ENCODE results near the gene SURF4.

The SURF4 gene

DNA sequence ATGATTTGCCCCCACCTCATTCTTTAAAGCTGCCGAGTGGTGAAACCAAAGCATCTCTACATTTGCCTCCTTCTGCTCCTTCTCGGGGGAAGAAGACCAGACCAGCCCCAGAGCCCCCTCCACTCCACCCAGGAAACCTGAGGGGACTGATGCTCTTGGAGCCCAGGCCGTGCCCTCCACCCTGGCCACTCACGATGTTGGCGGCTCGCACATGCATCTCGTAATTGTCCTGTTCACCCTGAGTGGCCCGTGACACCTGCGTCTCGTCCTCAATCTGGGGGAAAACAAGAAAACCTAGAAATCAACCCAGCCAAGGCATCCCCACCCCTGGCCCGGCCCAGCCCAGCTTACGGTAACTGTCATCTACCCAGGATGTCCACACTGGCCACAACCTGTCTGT lies 30.9 kb downstream of the SURF4 start:
- H3K27me3 ChIP-seq (ENCODE audit: insufficient read depth, poor library complexity, severe bottlenecking), result no peaks in the 10 kb centered on the region
- TF ChIP-seq POLR2AphosphoS5 (IDR thresholded peaks at IDR 0.05; ENCODE audit: low read depth), result no peak
- TF ChIP-seq SPI1 (IDR thresholded peaks at IDR 0.05; ENCODE audit: borderline replicate concordance, low read depth), result no peak
- TF ChIP-seq, protein P1, sequence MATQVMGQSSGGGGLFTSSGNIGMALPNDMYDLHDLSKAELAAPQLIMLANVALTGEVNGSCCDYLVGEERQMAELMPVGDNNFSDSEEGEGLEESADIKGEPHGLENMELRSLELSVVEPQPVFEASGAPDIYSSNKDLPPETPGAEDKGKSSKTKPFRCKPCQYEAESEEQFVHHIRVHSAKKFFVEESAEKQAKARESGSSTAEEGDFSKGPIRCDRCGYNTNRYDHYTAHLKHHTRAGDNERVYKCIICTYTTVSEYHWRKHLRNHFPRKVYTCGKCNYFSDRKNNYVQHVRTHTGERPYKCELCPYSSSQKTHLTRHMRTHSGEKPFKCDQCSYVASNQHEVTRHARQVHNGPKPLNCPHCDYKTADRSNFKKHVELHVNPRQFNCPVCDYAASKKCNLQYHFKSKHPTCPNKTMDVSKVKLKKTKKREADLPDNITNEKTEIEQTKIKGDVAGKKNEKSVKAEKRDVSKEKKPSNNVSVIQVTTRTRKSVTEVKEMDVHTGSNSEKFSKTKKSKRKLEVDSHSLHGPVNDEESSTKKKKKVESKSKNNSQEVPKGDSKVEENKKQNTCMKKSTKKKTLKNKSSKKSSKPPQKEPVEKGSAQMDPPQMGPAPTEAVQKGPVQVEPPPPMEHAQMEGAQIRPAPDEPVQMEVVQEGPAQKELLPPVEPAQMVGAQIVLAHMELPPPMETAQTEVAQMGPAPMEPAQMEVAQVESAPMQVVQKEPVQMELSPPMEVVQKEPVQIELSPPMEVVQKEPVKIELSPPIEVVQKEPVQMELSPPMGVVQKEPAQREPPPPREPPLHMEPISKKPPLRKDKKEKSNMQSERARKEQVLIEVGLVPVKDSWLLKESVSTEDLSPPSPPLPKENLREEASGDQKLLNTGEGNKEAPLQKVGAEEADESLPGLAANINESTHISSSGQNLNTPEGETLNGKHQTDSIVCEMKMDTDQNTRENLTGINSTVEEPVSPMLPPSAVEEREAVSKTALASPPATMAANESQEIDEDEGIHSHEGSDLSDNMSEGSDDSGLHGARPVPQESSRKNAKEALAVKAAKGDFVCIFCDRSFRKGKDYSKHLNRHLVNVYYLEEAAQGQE (IDR thresholded peaks at IDR 0.05; ENCODE audit: insufficient replicate concordance, low read depth), result no peak
- TF ChIP-seq GABPA (IDR thresholded peaks at IDR 0.05; ENCODE audit: low read depth), result no peak
- TF ChIP-seq, protein P2, sequence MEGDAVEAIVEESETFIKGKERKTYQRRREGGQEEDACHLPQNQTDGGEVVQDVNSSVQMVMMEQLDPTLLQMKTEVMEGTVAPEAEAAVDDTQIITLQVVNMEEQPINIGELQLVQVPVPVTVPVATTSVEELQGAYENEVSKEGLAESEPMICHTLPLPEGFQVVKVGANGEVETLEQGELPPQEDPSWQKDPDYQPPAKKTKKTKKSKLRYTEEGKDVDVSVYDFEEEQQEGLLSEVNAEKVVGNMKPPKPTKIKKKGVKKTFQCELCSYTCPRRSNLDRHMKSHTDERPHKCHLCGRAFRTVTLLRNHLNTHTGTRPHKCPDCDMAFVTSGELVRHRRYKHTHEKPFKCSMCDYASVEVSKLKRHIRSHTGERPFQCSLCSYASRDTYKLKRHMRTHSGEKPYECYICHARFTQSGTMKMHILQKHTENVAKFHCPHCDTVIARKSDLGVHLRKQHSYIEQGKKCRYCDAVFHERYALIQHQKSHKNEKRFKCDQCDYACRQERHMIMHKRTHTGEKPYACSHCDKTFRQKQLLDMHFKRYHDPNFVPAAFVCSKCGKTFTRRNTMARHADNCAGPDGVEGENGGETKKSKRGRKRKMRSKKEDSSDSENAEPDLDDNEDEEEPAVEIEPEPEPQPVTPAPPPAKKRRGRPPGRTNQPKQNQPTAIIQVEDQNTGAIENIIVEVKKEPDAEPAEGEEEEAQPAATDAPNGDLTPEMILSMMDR (IDR thresholded peaks at IDR 0.05; ENCODE audit: insufficient read depth, low read length), result no peak
- DNase-seq (ENCODE audit: low read depth in 1 of 2, low spot score in 1 of 2), result no peak
- H3K27ac ChIP-seq (replicated peaks), result no peak overlapping the region
- H3K4me3 ChIP-seq (replicated peaks; ENCODE audit: insufficient read depth, low read length), result no peak overlapping the region

DNA sequence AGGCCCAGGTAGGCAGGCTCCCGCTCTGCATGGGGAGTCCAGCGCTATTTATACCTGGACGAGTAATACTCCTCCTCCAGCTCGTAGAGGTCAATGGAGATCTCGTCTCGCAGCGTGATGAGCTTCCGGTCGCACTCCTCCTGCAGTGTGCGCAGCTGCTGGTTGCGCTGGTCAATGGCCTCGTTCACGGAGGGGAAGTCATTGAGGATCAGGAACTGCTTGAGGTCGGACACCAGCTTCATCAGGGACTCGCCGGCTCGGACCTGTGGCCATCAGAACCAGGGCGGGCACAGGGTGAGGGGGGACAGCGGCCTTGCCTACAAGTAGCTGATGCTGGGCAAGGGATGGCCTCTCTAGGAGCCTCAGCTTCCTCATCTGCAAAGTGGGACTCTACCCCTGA lies 31.8 kb downstream of the SURF4 start:
- Histone ChIP-seq H3K27ac (replicated peaks) (no peak overlapping the region), H3K27me3 (ENCODE audit: insufficient read depth, poor library complexity, severe bottlenecking) (no peaks in the 10 kb centered on the region), H3K4me3 (replicated peaks; ENCODE audit: insufficient read depth, low read length) (no peak overlapping the region)
- DNase-seq (ENCODE audit: low read depth in 1 of 2, low spot score in 1 of 2), result no peak
- no peak for TF ChIP-seq POLR2AphosphoS5 (IDR thresholded peaks at IDR 0.05; ENCODE audit: low read depth)
- TF ChIP-seq, protein P2 (IDR thresholded peaks at IDR 0.05; ENCODE audit: insufficient read depth, low read length), result no peak
- TF ChIP-seq, protein P1 (IDR thresholded peaks at IDR 0.05; ENCODE audit: insufficient replicate concordance, low read depth), result no peak
- TF ChIP-seq SPI1 (IDR thresholded peaks at IDR 0.05; ENCODE audit: borderline replicate concordance, low read depth), result no peak
- TF ChIP-seq GABPA (IDR thresholded peaks at IDR 0.05; ENCODE audit: low read depth), result no peak

DNA sequence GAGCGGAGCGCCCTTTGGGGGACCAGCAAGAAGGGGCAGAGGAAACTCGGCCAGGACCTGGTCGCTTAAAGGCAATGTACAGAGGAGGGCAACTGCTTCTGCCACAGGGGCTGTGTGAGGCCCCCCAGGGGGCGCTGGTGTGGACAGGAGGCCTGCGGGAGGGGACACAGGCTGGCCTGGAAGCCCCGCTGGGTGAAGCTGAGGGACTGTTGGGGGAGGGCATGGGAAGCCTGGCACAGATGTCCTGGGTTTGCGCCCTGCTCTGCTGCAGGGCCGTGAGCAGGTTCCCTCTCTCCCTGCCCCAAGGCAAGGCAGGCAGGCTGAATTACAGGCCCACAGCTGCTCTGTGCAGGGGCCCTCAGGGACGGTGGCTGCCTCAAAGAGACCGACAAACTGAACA lies 33.3 kb downstream of the SURF4 start:
- no peak overlapping the region for H3K4me3 ChIP-seq (replicated peaks; ENCODE audit: insufficient read depth, low read length)
- H3K27me3 ChIP-seq (ENCODE audit: insufficient read depth, poor library complexity, severe bottlenecking), result no peaks in the 10 kb centered on the region
- peak overlapping the region; percentile 56 for H3K27ac ChIP-seq (replicated peaks)
- no peak for DNase-seq (ENCODE audit: low read depth in 1 of 2, low spot score in 1 of 2)
- TF ChIP-seq SPI1 (IDR thresholded peaks at IDR 0.05; ENCODE audit: borderline replicate concordance, low read depth), result no peak
- TF ChIP-seq, protein P2 (IDR thresholded peaks at IDR 0.05; ENCODE audit: insufficient read depth, low read length), result no peak
- TF ChIP-seq POLR2AphosphoS5 (IDR thresholded peaks at IDR 0.05; ENCODE audit: low read depth), result no peak
- TF ChIP-seq GABPA (IDR thresholded peaks at IDR 0.05; ENCODE audit: low read depth), result no peak
- TF ChIP-seq, protein P1 (IDR thresholded peaks at IDR 0.05; ENCODE audit: insufficient replicate concordance, low read depth), result no peak

Data from HL-60 (cell line).